Activated CD4-positive, CD25-positive, alpha-beta regulatory T cell treated with anti-CD3 and anti-CD28 coated beads, Interleukin-2, amount 50 U/mL, for 24 hours (primary cell): ENCODE data around the gene TICAM1.

ENCODE experiments used
- ATAC-seq, 2 donors: fragments of 150-1000 bp; cut with Tn5 transposase; one replicate each; pipeline ENCODE4 v1.10.0; 2021; ENCODE audit warnings: mild to moderate bottlenecking in 1 of 2, moderate library complexity in 1 of 2

Gene TICAM1

DNA sequence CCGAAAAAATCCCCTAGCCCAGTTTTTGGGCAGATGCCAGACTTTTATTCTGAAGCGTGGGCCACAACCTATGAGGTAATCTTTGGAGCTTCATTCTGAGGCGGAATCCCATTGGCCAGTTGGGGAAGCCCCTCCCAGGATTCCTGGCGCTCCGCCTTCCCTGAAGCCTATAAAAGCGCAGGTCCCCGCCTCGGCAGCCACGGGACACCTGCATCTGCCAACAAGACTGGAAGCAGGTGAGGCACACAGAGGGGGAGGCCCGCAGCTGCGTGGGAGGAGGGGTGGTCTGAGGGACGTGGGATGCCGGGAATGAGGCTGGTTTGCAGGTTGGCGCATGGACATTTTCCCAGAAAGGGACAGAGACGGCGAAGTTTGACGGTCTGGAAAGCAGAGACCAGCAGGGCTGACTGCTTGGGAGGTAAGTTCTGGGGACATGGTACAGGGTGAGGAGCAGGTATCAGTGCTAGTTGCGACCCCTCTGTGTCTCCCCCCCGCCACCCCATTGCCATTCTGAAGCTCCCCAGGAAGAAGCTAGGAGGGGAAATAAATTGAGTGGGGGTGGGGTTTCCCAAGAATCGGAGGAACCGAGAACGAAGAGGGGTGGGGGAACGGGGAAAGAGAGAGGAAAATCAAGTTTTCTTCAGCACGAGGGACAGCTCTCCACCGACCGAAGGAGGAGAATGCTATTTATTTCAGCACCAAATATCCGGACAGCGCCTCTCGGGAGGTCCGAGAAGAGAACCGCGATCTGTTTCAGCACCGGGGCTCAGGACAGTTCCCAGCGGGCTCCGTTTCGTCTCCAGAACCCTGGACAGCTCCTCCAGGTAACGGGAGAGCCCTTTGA lies 62.4 kb downstream of the TICAM1 start:
- ATAC-seq = peak in 1 of 2 donors; percentile 59
